PC-3 (cell line): Measurements from ENCODE around the gene DIMT1. TPM values are rescaled to one million over a fixed set of nuclear protein-coding genes. Genes with fewer than 3 reads are reported as not detected.
A peak's percentile ranks its signal among the peaks of the same experiment; 100 is the strongest.

Source experiments
- ATAC-seq: fragments of 200-7000 bp; cut with Tn5 transposase; 2 replicates; pipeline ENCODE4 v1.9.1; 2020; ENCODE audit warnings: mild to moderate bottlenecking, moderate library complexity
- BruUV-seq: library from RNA; stranded (reverse); fragments of 400-500 nt; replicated peaks from 2 replicates; lab custom pipeline; 2021; lab: Mats Ljungman, UMichigan
- CTCF ChIA-PET: fragments of 300-600 bp; sonication (Branson Sonifier 250); formaldehyde crosslinking; loops from one replicate; lab custom pipeline; 2022; ENCODE audit warnings: antibody characterized with exemption; lab: Charles Lee
- POLR2A ChIA-PET: fragments of 300-600 bp; sonication (Branson Sonifier 250); formaldehyde crosslinking; loops from one replicate; lab custom pipeline; 2022; ENCODE audit warnings: antibody characterized with exemption; ENCODE audit not compliant: unreplicated experiment; lab: Charles Lee
- DNase-seq: peaks from one replicate; pipeline ENCODE4 v3.0.0-alpha.2; 2015
- H2AFZ ChIP-seq: fragments of 300-600 bp; sonication (generic); 2 replicates; pipeline ENCODE4 v1.6.0; 2016; ENCODE audit warnings: antibody characterized with exemption, low read length
- H3F3A ChIP-seq: fragments of 300-600 bp; sonication (generic); one replicate; pipeline ENCODE4 v1.6.0; 2017; ENCODE audit warnings: antibody characterized with exemption, low read length, control low read depth, mild to moderate bottlenecking; ENCODE audit not compliant: unreplicated experiment
- H3K27ac ChIP-seq: fragments of 300-600 bp; sonication (generic); 2 replicates; pipeline ENCODE4 v1.5.1; 2016; ENCODE audit warnings: mild to moderate bottlenecking, low read length
- H3K27me3 ChIP-seq: fragments of 300-600 bp; sonication (generic); 2 replicates; pipeline ENCODE4 v1.6.1; 2016; ENCODE audit warnings: low read length, mixed read lengths
- H3K36me3 ChIP-seq: fragments of 300-600 bp; sonication (generic); 2 replicates; pipeline ENCODE4 v1.6.1; 2016; ENCODE audit warnings: low read depth, mixed run types, low read length, mixed read lengths
- H3K4me1 ChIP-seq: fragments of 300-600 bp; sonication (generic); 2 replicates; pipeline ENCODE4 v1.5.1; 2016; ENCODE audit warnings: low read length; ENCODE audit not compliant: insufficient read depth
- H3K4me2 ChIP-seq: fragments of 300-600 bp; sonication (generic); 2 replicates; pipeline ENCODE4 v1.6.0; 2016; ENCODE audit warnings: low read length
- H3K4me3 ChIP-seq: fragments of 300-600 bp; sonication (generic); 2 replicates; pipeline ENCODE4 v1.5.1; 2016; ENCODE audit warnings: mild to moderate bottlenecking, low read length, mixed read lengths
- H3K79me2 ChIP-seq: fragments of 300-600 bp; sonication (generic); 2 replicates; pipeline ENCODE4 v1.6.1; 2017; ENCODE audit warnings: low read length, mixed read lengths
- H3K9ac ChIP-seq: fragments of 300-600 bp; sonication (generic); 2 replicates; pipeline ENCODE4 v1.6.0; 2016; ENCODE audit warnings: mild to moderate bottlenecking, low read length
- H3K9me2 ChIP-seq: fragments of 300-600 bp; sonication (generic); replicated peaks from 2 replicates; pipeline ENCODE4 v1.6.1; 2016; ENCODE audit warnings: mixed run types, low read length, mixed read lengths
- H3K9me3 ChIP-seq: fragments of 300-600 bp; sonication (generic); 2 replicates; pipeline ENCODE4 v1.6.1; 2016; ENCODE audit warnings: low read length, mixed read lengths
- H4K20me1 ChIP-seq: fragments of 300-600 bp; sonication (generic); 2 replicates; pipeline ENCODE4 v1.6.1; 2016; ENCODE audit warnings: low read length, mixed read lengths
- CTCF ChIP-seq: fragments of 300-600 bp; sonication (generic); conservative IDR thresholded peaks from 2 replicates; pipeline ENCODE4 v1.5.1; 2017; ENCODE audit warnings: antibody characterized with exemption, low read depth, mild to moderate bottlenecking, low read length
- EZH2 ChIP-seq: fragments of 300-600 bp; sonication (generic); IDR thresholded peaks from one replicate; pipeline ENCODE4 v1.6.1; 2017; ENCODE audit warnings: antibody characterized with exemption, mild to moderate bottlenecking, low read length; ENCODE audit not compliant: unreplicated experiment
- EZH2phosphoT487 ChIP-seq: fragments of 300-600 bp; sonication (generic); IDR thresholded peaks from 2 replicates; pipeline ENCODE4 v1.6.1; 2018; ENCODE audit warnings: mild to moderate bottlenecking, antibody characterized with exemption, low read length, borderline replicate concordance
- intact Hi-C: fragments of 100-400 bp; cut with micrococcal nuclease; formaldehyde crosslinking; loops from 2 replicates; pipeline ENCODE4 v1.9.0; 2023
- total RNA-seq: library from RNA; depleted of rRNA; stranded (reverse); fragments of >200 nt; gene quantifications from 2 replicates; pipeline ENCODE4 v1.2.3, GENCODE V29; 2014

Gene DIMT1
- total RNA-seq, 1 experiment from 2014 or later, result 59.8 TPM

- intact Hi-C loops, result loop anchor here (5.0 kb wide), 2 partner anchors 47 to 127 kb away; partner anchors contain the start of gene KIF2A
- Histone ChIP-seq H3K9me3 (no peaks in the 10 kb centered on the region), H3K4me2 (no peak overlapping the region), H4K20me1 (no peaks in the 10 kb centered on the region), H3F3A (peaks cover 6% of the 10 kb centered on the region), H3K36me3 (peaks cover 13% of the 10 kb centered on the region), H3K4me3 (no peak overlapping the region), H3K27me3 (no peaks in the 10 kb centered on the region), H3K4me1 (no peaks in the 10 kb centered on the region), H2AFZ (no peak overlapping the region), H3K27ac (no peak overlapping the region), H3K9me2 (no peaks in the 10 kb centered on the region), H3K79me2 (no peaks in the 10 kb centered on the region), H3K9ac (no peak overlapping the region)
- ATAC-seq (peak; percentile 80), DNase-seq (peak; percentile 74)
- POLR2A ChIA-PET, result no interaction called here
- TF ChIP-seq CTCF (peak; percentile 68), EZH2phosphoT487 (no peak), EZH2 (no peak)
- CTCF ChIA-PET, result no interaction called here
- BruUV-seq, result no TSS peak
These were observed 49.5 kb downstream of the DIMT1 start for GRCh38 chr5:62354028-62354874.

GRCh38 chr5:62348723-62349481 is 54.8 kb downstream of the DIMT1 start:
- no TSS peak for BruUV-seq
- Histone ChIP-seq H3K79me2 (peaks cover 9% of the 10 kb centered on the region; the same call in 1 of the 2 replicates), H3K9me2 (no peaks in the 10 kb centered on the region), H3F3A (no peaks in the 10 kb centered on the region), H3K9ac (no peak overlapping the region), H3K4me2 (no peak overlapping the region), H3K36me3 (peaks cover 10% of the 10 kb centered on the region), H3K27ac (no peak overlapping the region), H3K4me3 (no peak overlapping the region), H2AFZ (no peak overlapping the region), H3K9me3 (no peaks in the 10 kb centered on the region), H3K27me3 (no peaks in the 10 kb centered on the region), H4K20me1 (no peaks in the 10 kb centered on the region), H3K4me1 (no peaks in the 10 kb centered on the region)
- CTCF ChIA-PET, result no interaction called here
- TF ChIP-seq EZH2phosphoT487, result no peak
- no peak for ATAC-seq
- no peak for DNase-seq
- POLR2A ChIA-PET, result no interaction called here
- intact Hi-C loops, result no loop called here

GRCh38 chr5:62347928-62348327 is 55.8 kb downstream of the DIMT1 start:
- H3K79me2 ChIP-seq, result peaks cover 17% of the 10 kb centered on the region
- no peaks in the 10 kb centered on the region for H3K4me1 ChIP-seq
- POLR2A ChIA-PET, result no interaction called here
- H3K9me2 ChIP-seq, result no peaks in the 10 kb centered on the region
- no peak overlapping the region for H2AFZ ChIP-seq
- no peak overlapping the region for H3K4me2 ChIP-seq
- no peaks in the 10 kb centered on the region for H4K20me1 ChIP-seq
- no peak for ATAC-seq
- no peaks in the 10 kb centered on the region for H3K9me3 ChIP-seq
- CTCF ChIA-PET, result no interaction called here
- H3K27me3 ChIP-seq, result no peaks in the 10 kb centered on the region
- TF ChIP-seq EZH2phosphoT487 (no peak), CTCF (no peak), EZH2 (no peak)
- no peak overlapping the region for H3K27ac ChIP-seq
- no TSS peak for BruUV-seq
- no peak overlapping the region for H3K9ac ChIP-seq
- no peaks in the 10 kb centered on the region for H3F3A ChIP-seq
- no peak for DNase-seq
- intact Hi-C loops, result no loop called here
- no peak overlapping the region for H3K4me3 ChIP-seq
- peaks cover 10% of the 10 kb centered on the region; the same call in 1 of the 2 replicates for H3K36me3 ChIP-seq
